Caki2 (cell line): ENCODE results near the gene IL1R1. TPM values are rescaled to one million over a fixed set of nuclear protein-coding genes. Genes with fewer than 3 reads are reported as not detected.
A peak's percentile ranks its signal among the peaks of the same experiment; 100 is the strongest.

ENCODE experiments used
- DNase-seq: peaks from one replicate; pipeline ENCODE4 v3.0.0-alpha.2; 2015; ENCODE audit warnings: low read depth
- in situ Hi-C: cut with HindIII; loops from 2 replicates; pipeline ENCODE4 v1.10.0; 2016; ENCODE audit warnings: low sequenced_read_pairs, low pct_unique_long_range_greater_than_20kb, mixed read lengths
- total RNA-seq: library from RNA; depleted of rRNA; stranded (reverse); fragments of >200 nt; shearing (Covaris generic); gene quantifications from 2 replicates; pipeline ENCODE4 v1.2.3, GENCODE V29; 2014; ENCODE audit warnings: low replicate concordance

IL1R1 gene
- total RNA-seq, 1 experiment from 2014 or later: not detected

- no peak for DNase-seq
- in situ Hi-C loops: no loop called here
Measured at GRCh38 chr2:102184568-102184967, 42.0 kb downstream of the IL1R1 start.

GRCh38 chr2:102185347-102185746, 42.8 kb downstream of the IL1R1 start:
- in situ Hi-C loops: no loop called here

GRCh38 chr2:102186791-102187495, 44.4 kb downstream of the IL1R1 start, which contains the start of gene IL1RL2:
TSS of gene IL1RL2 (plus strand) at chr2:102187023. CDS start at chr2:102187868, 845 bp downstream.
- in situ Hi-C loops: no loop called here
- DNase-seq: no peak

More at GRCh38 chr2:102185347-102185746, 42.8 kb downstream of the IL1R1 start:
- DNase-seq: no peak

GRCh38 chr2:102187496-102188150, 45.1 kb downstream of the IL1R1 start:
- in situ Hi-C loops: no loop called here
- DNase-seq: no peak

- peak; percentile 51 for DNase-seq
- in situ Hi-C loops: no loop called here
Measured at GRCh38 chr2:102190430-102191107, 48.0 kb downstream of the IL1R1 start.

- no peak for DNase-seq
- in situ Hi-C loops: no loop called here
Measured at GRCh38 chr2:102191501-102191900, 49.0 kb downstream of the IL1R1 start.

- DNase-seq: no peak
- in situ Hi-C loops: no loop called here
Measured at GRCh38 chr2:102193074-102193473, 50.5 kb downstream of the IL1R1 start.

GRCh38 chr2:102194609-102195268, 52.2 kb downstream of the IL1R1 start:
- in situ Hi-C loops: no loop called here

GRCh38 chr2:102197389-102198137, 55.0 kb downstream of the IL1R1 start:
- no peak for DNase-seq
- in situ Hi-C loops: no loop called here

More at GRCh38 chr2:102194609-102195268, 52.2 kb downstream of the IL1R1 start:
- no peak for DNase-seq

- no peak for DNase-seq
- in situ Hi-C loops: no loop called here
Measured at GRCh38 chr2:102200539-102200938, 58.0 kb downstream of the IL1R1 start.

GRCh38 chr2:102204638-102205037, 62.1 kb downstream of the IL1R1 start:
- DNase-seq: no peak

GRCh38 chr2:102206666-102207341, 64.3 kb downstream of the IL1R1 start:
- in situ Hi-C loops: no loop called here
- DNase-seq: no peak

More at GRCh38 chr2:102204638-102205037, 62.1 kb downstream of the IL1R1 start:
- in situ Hi-C loops: no loop called here

GRCh38 chr2:102208774-102209173, 66.2 kb downstream of the IL1R1 start:
- in situ Hi-C loops: no loop called here
- DNase-seq: no peak

GRCh38 chr2:102209474-102209873, 66.9 kb downstream of the IL1R1 start:
- in situ Hi-C loops: no loop called here
- DNase-seq: no peak

GRCh38 chr2:102217032-102217431, 74.5 kb downstream of the IL1R1 start:
- no peak for DNase-seq
- in situ Hi-C loops: no loop called here

GRCh38 chr2:102224824-102225739, 82.5 kb downstream of the IL1R1 start:
- no peak for DNase-seq
- in situ Hi-C loops: no loop called here

- in situ Hi-C loops: no loop called here
- no peak for DNase-seq
Measured at GRCh38 chr2:102226171-102226570, 83.6 kb downstream of the IL1R1 start.
